OCI-LY1 (cell line): ENCODE measurements around the gene HSPB9.

Source experiments
- EZH2 ChIP-seq: fragments of 200-600 bp; sonication (generic), shearing (Covaris generic); IDR thresholded peaks from 2 replicates; pipeline ENCODE4 v1.8.0; 2017; ENCODE audit warnings: borderline replicate concordance, mixed run types, mild to moderate bottlenecking, antibody characterized with exemption, low read length, moderate library complexity, mixed read lengths
- TF ChIP-seq, protein P1 (sequence below): fragments of 200-600 bp; sonication (generic), shearing (Covaris generic); IDR thresholded peaks from 2 replicates; pipeline ENCODE4 v1.5.1; 2017; ENCODE audit warnings: mild to moderate bottlenecking, antibody characterized with exemption, low read length, moderate library complexity, mixed read lengths

DNA sequence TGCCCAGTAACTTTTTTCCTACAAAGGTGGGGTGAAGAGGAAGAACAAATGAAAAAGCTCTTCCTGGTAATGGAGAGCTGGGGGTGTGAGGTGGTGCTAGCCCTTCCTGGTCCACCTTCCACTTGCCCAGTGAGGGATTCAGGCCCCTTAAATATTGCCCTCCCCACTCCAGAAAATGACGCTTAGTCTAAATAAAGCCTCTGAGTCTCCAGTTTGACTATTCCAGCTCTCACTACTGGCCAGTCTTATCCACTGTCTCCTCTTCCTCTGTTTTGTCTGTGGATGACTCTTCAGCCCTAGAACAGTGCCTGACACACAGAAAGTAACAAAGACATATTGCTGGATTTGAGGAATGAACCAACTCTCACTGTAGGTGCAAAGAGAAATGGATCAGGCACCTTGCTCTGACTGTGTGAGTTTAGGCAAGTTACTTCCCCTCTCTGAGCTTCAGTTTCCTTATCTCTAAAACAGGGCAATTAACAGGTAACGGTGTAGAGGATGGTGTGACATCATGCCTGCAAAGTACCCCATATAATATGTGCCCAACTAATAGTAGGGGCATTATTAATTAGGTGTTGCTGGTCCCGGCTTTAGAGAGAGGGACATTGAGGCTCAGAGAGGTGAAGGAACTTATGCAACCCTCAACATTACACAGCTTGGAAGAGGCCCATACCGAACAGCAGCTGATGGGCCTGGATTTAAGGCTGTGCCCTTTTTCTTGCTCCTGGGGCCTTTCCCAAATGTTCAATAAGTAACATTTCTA, 45.6 kb upstream of the HSPB9 start:
- TF ChIP-seq, protein P1, sequence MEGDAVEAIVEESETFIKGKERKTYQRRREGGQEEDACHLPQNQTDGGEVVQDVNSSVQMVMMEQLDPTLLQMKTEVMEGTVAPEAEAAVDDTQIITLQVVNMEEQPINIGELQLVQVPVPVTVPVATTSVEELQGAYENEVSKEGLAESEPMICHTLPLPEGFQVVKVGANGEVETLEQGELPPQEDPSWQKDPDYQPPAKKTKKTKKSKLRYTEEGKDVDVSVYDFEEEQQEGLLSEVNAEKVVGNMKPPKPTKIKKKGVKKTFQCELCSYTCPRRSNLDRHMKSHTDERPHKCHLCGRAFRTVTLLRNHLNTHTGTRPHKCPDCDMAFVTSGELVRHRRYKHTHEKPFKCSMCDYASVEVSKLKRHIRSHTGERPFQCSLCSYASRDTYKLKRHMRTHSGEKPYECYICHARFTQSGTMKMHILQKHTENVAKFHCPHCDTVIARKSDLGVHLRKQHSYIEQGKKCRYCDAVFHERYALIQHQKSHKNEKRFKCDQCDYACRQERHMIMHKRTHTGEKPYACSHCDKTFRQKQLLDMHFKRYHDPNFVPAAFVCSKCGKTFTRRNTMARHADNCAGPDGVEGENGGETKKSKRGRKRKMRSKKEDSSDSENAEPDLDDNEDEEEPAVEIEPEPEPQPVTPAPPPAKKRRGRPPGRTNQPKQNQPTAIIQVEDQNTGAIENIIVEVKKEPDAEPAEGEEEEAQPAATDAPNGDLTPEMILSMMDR, result no peak
- TF ChIP-seq EZH2, result no peak
